Renal pelvis (tissue), 4 donors: ENCODE results near the gene NOC2L. TPM values are rescaled to one million over a fixed set of nuclear protein-coding genes. Genes with fewer than 3 reads are reported as not detected.
"Not testable (repeated sequence)": the region's sequence is repeated elsewhere in the genome, so short reads cannot be mapped to it uniquely, and the experiment has no call there.

Experiments used
- DNase-seq: peaks from one replicate; pipeline ENCODE4 v3.0.0-alpha.2; 2013
- polyA plus RNA-seq, 3 donors: library from polyadenylated mRNA; unstranded; fragments of 120-200 nt; gene quantifications; one replicate each; pipeline ENCODE4 v1.2.1, GENCODE V29; 2013; ENCODE audit not compliant: insufficient read length in 3 of 3

The NOC2L gene
- polyA plus RNA-seq, 3 donors = 65.5 to 71.9 (median 68.9) TPM

- DNase-seq = no peak
Measured at GRCh38 chr1:996851-997712, 38.0 kb upstream of the NOC2L start.

DNA sequence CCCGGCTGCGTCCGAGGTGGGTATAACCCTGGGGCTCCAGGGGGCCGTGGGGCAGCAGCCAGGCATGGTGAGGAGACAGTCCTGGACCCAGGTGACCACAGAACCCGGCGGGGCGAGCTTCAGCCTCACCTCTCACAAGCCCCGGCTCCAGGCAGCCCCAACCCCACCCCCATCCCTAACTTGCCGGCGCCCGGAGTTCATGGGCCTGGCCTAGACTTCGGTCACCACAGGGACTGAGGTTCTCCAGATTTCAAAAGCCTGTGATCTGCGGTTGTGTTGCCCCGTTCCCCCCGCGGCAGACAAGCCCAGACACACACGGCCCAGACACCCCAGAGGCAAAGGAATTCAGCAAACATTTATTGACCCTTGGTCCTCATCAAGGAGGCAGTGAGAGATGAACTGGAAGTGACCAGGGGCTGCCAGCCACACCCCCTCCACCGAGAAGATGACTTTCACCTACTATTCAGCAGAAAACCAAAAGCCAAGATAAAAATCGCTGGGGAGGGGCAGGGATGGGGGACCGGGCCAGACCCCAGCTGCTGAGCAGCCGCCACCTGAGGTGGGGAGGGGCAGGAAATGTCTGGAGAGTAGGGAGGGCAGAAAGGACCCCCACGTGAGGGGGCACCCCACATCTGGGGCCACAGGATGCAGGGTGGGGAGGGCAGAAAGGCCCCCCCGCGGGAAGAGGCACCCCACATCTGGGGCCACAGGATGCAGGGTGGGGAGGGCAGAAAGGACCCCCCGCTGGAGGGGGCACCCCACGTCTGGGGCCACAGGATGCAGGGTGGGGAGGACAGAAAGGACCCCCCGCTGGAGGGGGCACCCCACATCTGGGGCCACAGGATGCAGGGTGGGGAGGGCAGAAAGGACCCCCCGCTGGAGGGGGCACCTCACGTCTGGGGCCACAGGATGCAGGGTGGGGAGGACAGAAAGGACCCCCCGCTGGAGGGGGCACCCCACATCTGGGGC, 36.9 kb upstream of the NOC2L start:
- no peak for DNase-seq

DNA sequence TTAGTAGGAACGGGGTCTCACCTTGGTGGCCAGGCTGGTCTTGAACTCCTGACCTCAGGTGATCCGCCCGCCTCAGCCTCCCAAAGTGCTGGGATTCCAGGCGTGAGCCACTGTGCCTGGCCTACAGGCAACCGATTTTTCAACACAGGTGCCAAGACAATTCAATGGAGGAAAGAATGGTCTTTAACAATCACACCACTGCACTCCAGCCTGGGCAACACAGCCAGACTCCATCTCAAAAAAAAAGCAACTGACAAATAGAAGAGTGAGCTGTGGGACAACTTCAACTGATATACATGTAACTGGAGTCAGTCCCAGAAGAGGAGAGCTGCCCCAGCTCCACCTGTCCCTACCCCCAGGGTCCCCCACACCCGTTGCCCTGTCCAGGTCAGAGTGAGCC, 35.5 kb upstream of the NOC2L start:
- DNase-seq = not testable (repeated sequence)

- DNase-seq = no peak
Measured at GRCh38 chr1:993379-993995, 34.4 kb upstream of the NOC2L start.

GRCh38 chr1:992362-992761, 33.3 kb upstream of the NOC2L start:
- DNase-seq = no peak

DNA sequence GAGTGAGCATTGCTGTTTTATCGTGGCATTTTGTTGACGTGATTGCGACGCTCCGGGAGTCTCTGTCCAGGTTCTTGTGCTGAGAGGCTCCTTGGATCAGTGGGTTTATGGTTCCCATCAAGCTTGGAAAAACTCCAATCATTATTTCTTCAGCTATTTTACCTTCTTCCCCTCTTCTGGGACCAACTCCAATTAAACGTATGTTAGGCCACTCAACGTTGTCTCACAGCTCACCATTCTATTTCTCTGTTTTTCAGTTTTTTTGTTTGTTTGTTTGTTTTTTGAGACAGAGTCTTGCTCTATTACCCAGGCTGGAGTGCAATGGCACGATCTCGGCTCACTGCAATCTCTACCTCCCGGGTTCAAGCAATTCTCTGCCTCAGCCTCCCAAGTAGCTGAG, 32.8 kb upstream of the NOC2L start:
- DNase-seq = no peak

GRCh38 chr1:991275-991674, 32.2 kb upstream of the NOC2L start:
- not testable (repeated sequence) for DNase-seq

- not testable (repeated sequence) for DNase-seq
Measured at GRCh38 chr1:988061-988460, 29.0 kb upstream of the NOC2L start.

- no peak for DNase-seq
Measured at GRCh38 chr1:985126-985525, 26.1 kb upstream of the NOC2L start.

GRCh38 chr1:984476-984814, 25.4 kb upstream of the NOC2L start:
- DNase-seq = no peak

GRCh38 chr1:983798-984475, 24.9 kb upstream of the NOC2L start:
- DNase-seq = no peak

- no peak for DNase-seq
Measured at GRCh38 chr1:982765-983436, 23.8 kb upstream of the NOC2L start.

DNA sequence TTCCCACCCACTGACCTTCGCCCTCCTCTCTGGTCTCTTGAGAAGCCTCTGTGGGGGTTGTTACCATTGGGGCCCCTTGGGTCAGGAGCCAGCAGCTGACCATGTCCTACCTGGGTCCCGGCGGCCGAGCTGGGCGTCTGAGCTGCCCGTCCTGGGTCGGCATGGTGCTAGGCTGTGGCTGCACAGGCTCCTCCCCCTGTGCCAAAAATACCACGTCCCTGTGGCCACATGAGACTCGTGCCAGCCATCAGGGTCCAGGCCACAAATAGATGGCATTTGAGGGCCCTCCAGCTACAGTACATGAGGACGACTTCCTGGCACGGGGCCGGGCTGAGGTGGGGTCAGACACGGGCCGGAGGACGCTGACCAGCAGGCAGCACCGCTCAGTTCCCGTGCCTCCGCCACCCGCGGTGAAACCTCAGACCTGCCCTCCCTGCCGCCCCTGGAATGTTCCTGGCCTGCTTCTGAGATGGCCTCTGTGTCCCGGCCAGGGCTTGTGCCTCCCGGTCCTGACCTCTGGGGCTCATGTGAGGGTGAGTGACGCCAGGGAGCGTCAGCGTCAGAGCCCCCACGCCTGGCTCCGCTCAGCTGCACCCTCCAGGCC, 23.0 kb upstream of the NOC2L start, which contains the start of gene PERM1:
PERM1 (minus strand) TSS at position 139 of the 604 bp plus-strand sequence. CDS start 1,064 bp downstream, outside the sequence.
- DNase-seq = no peak

DNA sequence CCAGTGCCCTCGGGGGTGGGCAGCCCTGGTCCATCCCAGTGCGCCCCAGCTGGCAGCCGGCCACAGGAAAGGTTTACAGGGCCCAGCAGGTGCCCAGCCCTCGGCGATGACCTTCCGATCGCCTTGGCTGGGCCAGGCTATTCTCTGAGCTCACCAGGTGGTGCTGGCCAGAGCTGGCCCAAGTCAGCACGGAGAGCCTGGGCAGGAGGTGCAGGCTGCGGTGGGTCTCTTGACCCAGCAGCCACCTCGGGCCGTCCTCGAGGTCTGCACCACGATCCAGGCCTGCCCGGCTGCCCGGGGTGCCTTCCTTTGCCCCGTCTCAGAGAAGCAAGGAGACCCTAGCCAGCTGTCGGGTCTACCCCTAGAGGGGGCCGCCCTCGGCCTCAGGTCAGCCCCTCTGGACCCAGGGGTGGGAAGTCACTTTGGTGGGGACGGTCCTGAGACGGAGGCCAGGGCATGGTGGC, 22.5 kb upstream of the NOC2L start:
- DNase-seq = no peak

- DNase-seq = no peak
Measured at GRCh38 chr1:980602-981395, 21.7 kb upstream of the NOC2L start.

DNA sequence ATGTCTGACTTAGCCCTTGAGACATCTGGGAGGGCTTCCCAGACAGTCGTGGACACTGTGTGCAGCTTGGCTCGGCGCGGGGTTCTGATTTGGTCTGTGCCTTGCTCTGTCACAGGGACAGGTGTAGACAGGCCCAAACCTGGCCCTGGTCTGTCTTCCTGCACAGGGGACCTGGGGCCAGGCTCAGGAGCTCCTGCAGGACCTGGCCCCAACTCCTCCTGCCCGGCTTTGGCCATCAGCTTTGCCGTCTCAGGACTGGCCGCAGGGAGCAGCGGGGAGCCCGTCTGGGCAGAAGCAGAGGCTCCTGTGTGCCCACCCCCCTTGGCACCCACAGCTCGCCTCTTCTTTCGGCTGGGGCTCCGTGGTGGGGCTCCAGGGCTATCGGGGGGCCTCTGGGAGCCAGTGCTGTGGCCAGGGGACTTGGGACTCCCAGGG, 21.1 kb upstream of the NOC2L start:
- no peak for DNase-seq

- no peak for DNase-seq
Measured at GRCh38 chr1:979744-980072, 20.7 kb upstream of the NOC2L start.

- DNase-seq = no peak
Measured at GRCh38 chr1:978835-979743, 20.0 kb upstream of the NOC2L start.
